HG03097 (cell line): ENCODE results near the gene FSD1.
"Not testable (repeated sequence)": the region's sequence is repeated elsewhere in the genome, so short reads cannot be mapped to it uniquely, and the experiment has no call there.

ENCODE experiments used
- ATAC-seq: cut with Tn5 transposase; IDR thresholded peaks from one replicate; pipeline ENCODE4 v1.9.1; 2021; ENCODE audit not compliant: unreplicated experiment, low FRiP score

The FSD1 gene

DNA sequence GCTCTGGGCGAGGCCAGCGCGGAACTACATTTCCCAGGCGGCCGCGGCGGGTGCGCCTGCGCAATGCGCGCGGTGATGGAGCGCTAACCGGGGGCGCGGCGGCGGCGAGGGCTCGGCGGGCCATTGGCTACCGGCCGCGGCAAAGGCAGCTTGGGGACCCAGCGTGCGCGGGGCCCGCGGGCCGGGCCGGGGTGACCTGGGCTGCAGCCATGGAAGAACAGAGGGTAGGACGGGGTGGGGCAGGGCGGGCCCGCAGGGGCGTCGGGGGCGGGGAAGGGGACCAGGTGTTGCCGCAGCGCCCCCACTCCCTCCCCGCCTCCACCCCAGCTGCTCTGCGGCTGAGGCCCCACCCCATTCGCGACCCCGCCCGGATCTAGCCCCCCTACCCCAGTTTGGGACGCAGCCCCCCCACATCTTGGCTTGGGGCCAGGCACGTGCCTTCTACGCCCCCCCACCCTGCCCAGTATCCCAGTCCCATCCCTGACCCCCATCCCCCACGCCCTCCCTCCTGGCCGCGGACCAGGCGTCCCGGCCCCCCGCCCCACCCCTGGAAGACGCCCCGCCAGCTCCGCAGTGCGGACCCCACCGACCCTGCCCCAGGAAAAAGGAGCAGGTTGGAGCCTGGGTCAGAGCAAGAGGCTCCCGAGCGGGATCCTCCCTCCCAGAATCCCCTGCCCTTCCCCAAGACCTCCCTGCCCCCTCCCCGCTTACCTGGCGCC is at the start of gene FSD1:
FSD1 (plus strand) TSS at position 61 of the 719 bp plus-strand sequence; CDS start at position 210, 149 bp downstream.
- no peak for ATAC-seq

- no peak for ATAC-seq
Observed at GRCh38 chr19:4256563-4256962, 47.8 kb upstream of the FSD1 start.

GRCh38 chr19:4257025-4257424 is 47.4 kb upstream of the FSD1 start:
- ATAC-seq, result no peak

- no peak for ATAC-seq
Observed at GRCh38 chr19:4258181-4258580, 46.2 kb upstream of the FSD1 start.

GRCh38 chr19:4260613-4261191 is 43.7 kb upstream of the FSD1 start:
- no peak for ATAC-seq

GRCh38 chr19:4264812-4265211 is 39.6 kb upstream of the FSD1 start:
- ATAC-seq, result no peak

- ATAC-seq, result no peak
Observed at GRCh38 chr19:4266253-4267000, 38.0 kb upstream of the FSD1 start.

GRCh38 chr19:4267101-4267900 is 37.1 kb upstream of the FSD1 start:
- ATAC-seq, result no peak

- no peak for ATAC-seq
Observed at GRCh38 chr19:4267901-4268815, 36.2 kb upstream of the FSD1 start.

- ATAC-seq, result no peak
Observed at GRCh38 chr19:4268816-4269430, 35.5 kb upstream of the FSD1 start.

GRCh38 chr19:4272894-4273293 is 31.5 kb upstream of the FSD1 start:
- no peak for ATAC-seq

- not testable (repeated sequence) for ATAC-seq
Observed at GRCh38 chr19:4274321-4274686, 30.1 kb upstream of the FSD1 start.

DNA sequence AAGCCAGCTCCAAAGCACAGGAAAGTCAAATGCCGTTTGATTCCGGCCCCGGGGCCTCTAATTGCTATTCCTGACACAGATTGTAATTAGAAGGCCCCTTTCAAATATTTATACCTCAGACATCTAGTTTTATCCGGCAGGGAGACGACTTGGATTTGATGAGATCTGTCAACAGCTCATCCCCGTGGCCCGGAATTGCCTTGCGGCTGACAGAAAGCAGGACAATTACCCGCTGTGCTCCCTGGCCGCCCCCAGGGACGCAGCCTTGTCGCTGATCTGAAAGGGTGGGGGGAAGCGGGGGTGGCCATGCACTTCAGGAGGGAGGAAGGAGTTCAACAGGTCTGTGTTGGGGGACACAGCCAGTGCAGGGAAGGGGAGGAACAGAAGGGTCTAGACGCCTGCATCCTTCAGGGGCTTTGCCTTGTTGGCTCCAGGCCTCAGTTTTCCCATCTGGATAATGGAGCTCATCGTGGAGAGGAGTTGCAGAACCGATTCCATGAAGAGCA is 27.2 kb upstream of the FSD1 start:
- no peak for ATAC-seq

DNA sequence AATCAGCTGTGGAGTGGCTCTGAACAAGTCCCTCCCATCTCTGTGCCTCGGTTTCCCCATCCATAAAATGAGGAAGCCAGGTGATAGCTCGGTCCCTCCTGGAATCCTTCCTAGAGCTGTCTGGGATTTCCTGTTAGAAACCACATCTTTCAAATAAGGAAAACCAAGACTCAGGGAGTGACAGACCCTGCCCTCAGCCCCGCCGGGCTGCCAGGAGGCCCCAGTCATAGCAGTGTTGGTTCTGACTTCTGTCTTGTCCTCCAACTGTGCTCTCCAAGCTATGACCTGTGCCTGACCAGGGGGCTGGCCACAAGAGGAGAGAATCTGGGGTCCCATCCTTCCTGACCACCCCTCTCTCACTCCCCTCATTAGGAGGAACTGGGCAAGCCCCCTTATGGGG is 26.4 kb upstream of the FSD1 start:
- no peak for ATAC-seq

GRCh38 chr19:4278419-4279266 is 25.8 kb upstream of the FSD1 start, which contains the start of gene SHD:
SHD (plus strand) TSS chr19:4279266; CDS start chr19:4280064, 798 bp downstream.
- no peak for ATAC-seq

DNA sequence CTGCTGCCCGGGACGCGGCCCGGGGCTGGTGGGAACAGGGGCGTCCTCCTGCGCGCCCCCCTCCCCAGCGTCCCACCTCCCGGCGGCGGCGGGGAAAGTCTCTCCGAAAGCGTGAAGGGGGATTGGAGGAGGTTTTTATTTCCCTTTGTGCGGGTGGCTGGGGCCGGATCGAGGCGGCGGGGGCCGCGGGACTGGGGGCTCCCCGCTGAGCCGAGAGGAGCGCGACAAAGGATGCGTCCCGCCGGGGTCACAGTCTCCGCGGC is 25.2 kb upstream of the FSD1 start:
- ATAC-seq, result no peak

GRCh38 chr19:4279530-4280422 is 24.6 kb upstream of the FSD1 start:
- ATAC-seq, result no peak
